K562 (cell line): ENCODE results near the gene KRTAP4-12. TPM values are rescaled to one million over a fixed set of nuclear protein-coding genes. Genes with fewer than 3 reads are reported as not detected.
"Not testable (repeated sequence)": the region's sequence is repeated elsewhere in the genome, so short reads cannot be mapped to it uniquely, and the experiment has no call there.

Experiments used
- ATAC-seq: fragments of 200-7000 bp; cut with Tn5 transposase; 3 replicates; pipeline ENCODE4 v1.9.1; 2020; ENCODE audit warnings: moderate library complexity
- BruUV-seq: library from RNA; stranded (reverse); fragments of 400-500 nt; replicated peaks from 2 replicates; lab custom pipeline; 2021; lab: Mats Ljungman, UMichigan
- CTCF ChIA-PET: fragments of 300-600 bp; formaldehyde crosslinking; extraction: SDS; loops from one replicate; lab custom pipeline; 2021; ENCODE audit warnings: low intra/inter-chr PET ratio; lab: Yijun Ruan, JAX
- POLR2A ChIA-PET: fragments of 300-600, 350-650 bp; sonication (Branson Sonifier 250); formaldehyde crosslinking; extraction: SDS; loops from one replicate; lab custom pipeline; 2021; ENCODE audit warnings: antibody characterized with exemption, inconsistent platforms; lab: Yijun Ruan, JAX
- DNase-seq, 4 experiments: peaks; one replicate each; pipeline versions ENCODE4 v3.0.0 to v3.0.0-alpha.2; 2011 to 2018; ENCODE audit warnings: low spot score in 3 of 4, mixed read lengths in 3 of 4; ENCODE audit errors: extremely low read depth in 1 of 4
- FAIRE-seq: peaks from 2 replicates; lab custom pipeline; 2011; peaks lifted over from hg19 to GRCh38; lab: Jason Lieb, UNC
- H2AFZ ChIP-seq: 2 replicates; pipeline ENCODE4 v1.6.0; 2011; ENCODE audit warnings: low read depth, low read length, control low read depth, inconsistent platforms
- H3K27ac ChIP-seq: fragments of 200-600 bp; 3 replicates; pipeline ENCODE4 v1.8.0; 2011; ENCODE audit warnings: low read depth, mild to moderate bottlenecking, control low read depth, inconsistent platforms, low read length, moderate library complexity, mixed read lengths; ENCODE audit errors: extremely low read depth
- H3K27me3 ChIP-seq, 2 experiments: fragments of 300-600 bp in 1 of 2; 2 replicates in 1 of 2; 3 replicates in 1 of 2; pipeline versions ENCODE4 v1.6.0 to v1.8.0; 2011; ENCODE audit warnings: inconsistent platforms in 2 of 2, low read length in 2 of 2, mild to moderate bottlenecking in 1 of 2, mixed read lengths in 1 of 2, moderate library complexity in 1 of 2; ENCODE audit not compliant: control insufficient read depth in 2 of 2, insufficient read depth in 2 of 2
- H3K36me3 ChIP-seq: fragments of 300-600 bp; 3 replicates; pipeline ENCODE4 v1.8.0; 2011; ENCODE audit warnings: mild to moderate bottlenecking, low read length, inconsistent platforms; ENCODE audit not compliant: control insufficient read depth, insufficient read depth
- H3K4me1 ChIP-seq, 2 experiments: fragments of 200-600 bp in 1 of 2; replicated peaks in 1 of 2; 2 replicates in 1 of 2; 3 replicates in 1 of 2; pipeline versions ENCODE4 v1.5.1 to v1.8.0; 2011; ENCODE audit warnings: inconsistent platforms in 2 of 2, low read length in 2 of 2, mild to moderate bottlenecking in 1 of 2, mixed read lengths in 1 of 2, moderate library complexity in 1 of 2; ENCODE audit not compliant: control insufficient read depth in 2 of 2, insufficient read depth in 2 of 2
- H3K4me2 ChIP-seq: 2 replicates; pipeline ENCODE4 v1.6.1; 2011; ENCODE audit warnings: low read length, control low read depth, inconsistent platforms, mixed read lengths; ENCODE audit not compliant: insufficient read depth
- H3K4me3 ChIP-seq: fragments of 200-600 bp; sonication (generic), shearing (Covaris generic); 2 replicates; pipeline ENCODE4 v1.5.1; 2016; ENCODE audit warnings: control low read depth, inconsistent platforms
- H3K79me2 ChIP-seq: fragments of 200-600 bp; 3 replicates; pipeline ENCODE4 v1.8.0; 2011; ENCODE audit warnings: low read length, inconsistent platforms; ENCODE audit not compliant: control insufficient read depth, insufficient read depth
- H3K9ac ChIP-seq, 2 experiments: 2 replicates each; pipeline versions ENCODE4 v1.6.0 to v1.6.1; 2011; ENCODE audit warnings: low read depth in 2 of 2, low read length in 2 of 2, control low read depth in 1 of 2, inconsistent platforms in 1 of 2, mild to moderate bottlenecking in 1 of 2, mixed read lengths in 1 of 2; ENCODE audit not compliant: insufficient read depth in 1 of 2
- H3K9me1 ChIP-seq: one replicate; pipeline ENCODE4 v1.6.0; 2011; ENCODE audit warnings: inconsistent platforms, mild to moderate bottlenecking, low read length, moderate library complexity; ENCODE audit not compliant: control insufficient read depth, insufficient read depth
- H3K9me3 ChIP-seq: replicated peaks from 2 replicates; pipeline ENCODE4 v1.5.1; 2011; ENCODE audit warnings: low read depth, low read length, inconsistent platforms; ENCODE audit not compliant: control insufficient read depth, insufficient read depth
- H4K20me1 ChIP-seq: replicated peaks from 2 replicates; pipeline ENCODE4 v1.6.1; 2011; ENCODE audit warnings: low read length, inconsistent platforms, mixed read lengths; ENCODE audit not compliant: control insufficient read depth, insufficient read depth
- MXD1 ChIP-seq: fragments of 250-450 bp; sonication (Bioruptor Pico); IDR thresholded peaks from 2 replicates; pipeline ENCODE4 v1.8.0; 2021; ENCODE audit warnings: borderline replicate concordance, mild to moderate bottlenecking, moderate library complexity; ENCODE audit not compliant: poor library complexity, severe bottlenecking
- ZNF316 ChIP-seq: fragments of 450-650 bp; IDR thresholded peaks from 2 replicates; pipeline ENCODE4 v1.6.1; 2016
- WGBS: fragments of 100-300 bp; shearing (Covaris generic); methylation state at CpG from one replicate; pipeline ENCODE4 v1.1.6; 2016; ENCODE audit warnings: low coverage, mixed read lengths; ENCODE audit not compliant: insufficient coverage; ENCODE audit errors: missing lambda C conversion rate; 5-methylcytosine and 5-hydroxymethylcytosine counted together
- in situ Hi-C: fragments of 300-500 bp; cut with MboI; formaldehyde crosslinking; loops from 4 replicates; pipeline ENCODE4 v1.15.0; 2018; ENCODE audit warnings: inconsistent platforms, mixed read lengths
- intact Hi-C: fragments of 100-400 bp; cut with micrococcal nuclease; formaldehyde crosslinking; loops from 2 replicates; pipeline ENCODE4 v1.14.2; 2022
- polyA plus RNA-seq, 8 experiments: library from polyadenylated mRNA; depleted of rRNA in 4 of 8; stranded (reverse) in 5 of 8; unstranded in 3 of 8; fragments of >200 nt; fragmentation: Nextera tagmentation in 2 of 8; fragmentation: Illumina TruSeq in 1 of 8; extraction: Ambion mirVana in 2 of 8; extraction: Trizol in 1 of 8; gene quantifications; 2 replicates each; pipeline versions ENCODE4 v1.2.1 to v1.2.3, GENCODE V29; 2011 to 2014; ENCODE audit warnings: inconsistent platforms in 1 of 8, missing spikeins in 1 of 8
- total RNA-seq, 7 experiments: library from RNA; depleted of rRNA in 6 of 7; stranded (reverse); fragments of >200 nt in 6 of 7; fragmentation: Illumina TruSeq in 2 of 7; extraction: Trizol in 2 of 7; gene quantifications; 2 replicates each; pipeline versions ENCODE4 v1.2.1 to v1.2.3, GENCODE V29; 2011 to 2021; ENCODE audit warnings: low replicate concordance in 1 of 7

KRTAP4-12 gene
- total and polyA plus RNA-seq, 9 of the 15 experiments (the other 6 are each of a cell fraction or from before 2014, with no cell fraction given) = not detected

GRCh38 chr17:41111151-41111885 is 12.7 kb downstream of the KRTAP4-12 start:
- ChIA-PET CTCF (no interaction called here), POLR2A (interaction anchor here (0.6 to 1.1 kb wide), 3 partner anchors 29 to 170 kb away, joined by 3 to 4 read pairs (median 3); partner anchors contain the start of gene KRTAP4-6)
- H3K9me1 ChIP-seq = no peaks in the 10 kb centered on the region

GRCh38 chr17:41108728-41109386 is 15.1 kb downstream of the KRTAP4-12 start:
- BruUV-seq, H3K27ac ChIP-seq, H3K9me1 ChIP-seq, in situ Hi-C loops, CTCF ChIA-PET, H3K27me3 ChIP-seq, intact Hi-C loops, ATAC-seq, POLR2A ChIA-PET, H3K36me3 ChIP-seq, H3K4me3 ChIP-seq, H4K20me1 ChIP-seq, H2AFZ ChIP-seq, DNase-seq, H3K9me3 ChIP-seq, H3K9ac ChIP-seq, FAIRE-seq, H3K4me1 ChIP-seq, H3K4me2 ChIP-seq, H3K79me2 ChIP-seq: not testable (repeated sequence)
- WGBS = 0% methylated on average over 1 of the region's 1 CpG

More at GRCh38 chr17:41111151-41111885, 12.7 kb downstream of the KRTAP4-12 start:
- in situ Hi-C loops = no loop called here
- Histone ChIP-seq H3K9me3 (no peaks in the 10 kb centered on the region), H4K20me1 (no peaks in the 10 kb centered on the region), H3K27ac (no peak overlapping the region), H2AFZ (no peak overlapping the region), H3K4me1 (no peaks in the 10 kb centered on the region), H3K79me2 (no peaks in the 10 kb centered on the region), H3K4me2 (no peak overlapping the region), H3K9ac (no peak overlapping the region), H3K27me3 (no peaks in the 10 kb centered on the region), H3K36me3 (no peaks in the 10 kb centered on the region), H3K4me3 (no peak overlapping the region)
- DNase-seq (no peak), ATAC-seq (no peak), FAIRE-seq (no peak)
- BruUV-seq = no TSS peak
- WGBS = 0% methylated on average over 2 of the region's 2 CpGs
- peak; percentile 59 for TF ChIP-seq ZNF316
- no peak for TF ChIP-seq MXD1 (CRISPR knock-in tag)
- intact Hi-C loops = no loop called here
